ENCODE measurements around the gene GZMA. TPM values are rescaled to one million over a fixed set of nuclear protein-coding genes. Genes with fewer than 3 reads are reported as not detected.

The GZMA gene
- polyA plus RNA-seq, 1 experiment: not detected

DNA sequence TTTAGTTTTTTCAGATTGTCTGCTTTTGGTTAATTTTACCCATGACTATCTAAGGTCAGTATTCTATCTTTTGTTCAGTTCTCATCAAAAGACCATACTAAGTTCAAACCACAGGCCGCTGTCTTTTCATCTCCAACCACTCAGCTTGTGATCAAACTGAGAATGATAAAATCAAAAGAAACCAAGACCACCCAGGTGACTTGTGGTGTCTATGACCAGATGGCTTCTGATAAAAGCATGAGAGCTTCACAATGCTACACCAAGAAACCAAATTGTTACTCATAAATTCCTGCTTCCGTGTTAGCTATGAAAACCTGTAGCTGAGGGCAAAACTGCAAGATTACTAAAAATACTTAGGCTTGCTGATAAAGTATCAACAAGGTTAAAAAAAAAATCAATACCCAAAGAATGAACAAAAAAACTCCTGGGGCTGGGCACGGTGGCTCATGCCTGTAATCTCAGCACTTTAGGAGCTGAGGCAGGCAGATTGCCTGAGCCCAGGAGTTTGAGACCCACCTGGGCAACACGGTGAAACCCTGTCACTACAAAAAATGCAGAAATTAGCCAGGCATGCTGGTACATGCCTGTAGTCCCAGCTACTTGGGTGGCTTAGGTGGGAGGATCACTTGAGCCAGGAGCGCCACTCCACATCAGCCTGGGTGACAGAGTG, 31.7 kb downstream of the GZMA start:
- TF ChIP-seq CTCF (IDR thresholded peaks at IDR 0.05; ENCODE audit: insufficient read depth, low read depth, low read length): no peak
- H3K36me3 ChIP-seq (ENCODE audit: control insufficient read depth, insufficient read depth, low read length): no peaks in the 10 kb centered on the region
- ChIA-PET POLR2A (no interaction called here), CTCF (interaction anchor here (0.6 to 1.9 kb wide), 4 partner anchors 19 to 190 kb away, joined by 3 to 6 read pairs (median 4); partner anchors contain the start of gene GPX8)
- no peak for DNase-seq (ENCODE audit: low read depth)
- H3K27me3 ChIP-seq (ENCODE audit: control insufficient read depth, insufficient read depth, low read length): 0 out of 2 replicates have a peak, but pooled peaks cover 2% of the 10 kb centered on the region
- H3K4me3 ChIP-seq (ENCODE audit: low read depth, low read length): no peak overlapping the region

DNA sequence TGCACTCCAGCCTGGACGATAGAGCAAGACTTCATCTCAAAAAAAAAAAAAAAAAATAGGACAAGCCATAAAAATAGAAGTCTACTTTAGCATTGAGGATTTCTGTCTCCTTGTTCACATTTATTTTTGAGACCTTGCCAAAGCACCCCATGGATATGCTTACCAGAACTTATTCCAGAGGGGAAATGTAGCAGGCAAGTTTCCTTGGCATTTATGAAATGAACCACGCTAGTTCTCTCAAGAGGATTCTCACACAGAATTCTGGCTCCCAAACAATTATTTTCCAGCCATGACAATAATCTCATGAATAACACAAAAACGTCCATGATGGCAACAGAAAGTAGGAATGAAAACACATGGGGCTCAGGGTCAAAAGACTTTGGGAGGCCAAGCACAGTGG, 34.1 kb downstream of the GZMA start:
- Histone ChIP-seq H3K27me3 (ENCODE audit: control insufficient read depth, insufficient read depth, low read length) (0 out of 2 replicates have a peak, but pooled peaks cover 2% of the 10 kb centered on the region), H3K4me3 (ENCODE audit: low read depth, low read length) (no peak overlapping the region), H3K36me3 (ENCODE audit: control insufficient read depth, insufficient read depth, low read length) (no peaks in the 10 kb centered on the region)
- ChIA-PET CTCF (no interaction called here), POLR2A (no interaction called here)
- no peak for DNase-seq (ENCODE audit: low read depth)
- TF ChIP-seq CTCF (IDR thresholded peaks at IDR 0.05; ENCODE audit: insufficient read depth, low read depth, low read length): no peak

- Histone ChIP-seq H3K27me3 (ENCODE audit: control insufficient read depth, insufficient read depth, low read length) (no peaks in the 10 kb centered on the region), H3K36me3 (ENCODE audit: control insufficient read depth, insufficient read depth, low read length) (no peaks in the 10 kb centered on the region), H3K4me3 (ENCODE audit: low read depth, low read length) (no peak overlapping the region)
- DNase-seq (ENCODE audit: low read depth): no peak
- ChIA-PET CTCF (interaction anchor here (3.1 to 6.7 kb wide), 2 partner anchors 197 to 235 kb away, joined by 19 to 95 read pairs; no protein-coding TSS in a partner anchor), POLR2A (no interaction called here)
- TF ChIP-seq CTCF (IDR thresholded peaks at IDR 0.05; ENCODE audit: insufficient read depth, low read depth, low read length): no peak
Measured at GRCh38 chr5:55140908-55141665, 38.6 kb downstream of the GZMA start.

DNA sequence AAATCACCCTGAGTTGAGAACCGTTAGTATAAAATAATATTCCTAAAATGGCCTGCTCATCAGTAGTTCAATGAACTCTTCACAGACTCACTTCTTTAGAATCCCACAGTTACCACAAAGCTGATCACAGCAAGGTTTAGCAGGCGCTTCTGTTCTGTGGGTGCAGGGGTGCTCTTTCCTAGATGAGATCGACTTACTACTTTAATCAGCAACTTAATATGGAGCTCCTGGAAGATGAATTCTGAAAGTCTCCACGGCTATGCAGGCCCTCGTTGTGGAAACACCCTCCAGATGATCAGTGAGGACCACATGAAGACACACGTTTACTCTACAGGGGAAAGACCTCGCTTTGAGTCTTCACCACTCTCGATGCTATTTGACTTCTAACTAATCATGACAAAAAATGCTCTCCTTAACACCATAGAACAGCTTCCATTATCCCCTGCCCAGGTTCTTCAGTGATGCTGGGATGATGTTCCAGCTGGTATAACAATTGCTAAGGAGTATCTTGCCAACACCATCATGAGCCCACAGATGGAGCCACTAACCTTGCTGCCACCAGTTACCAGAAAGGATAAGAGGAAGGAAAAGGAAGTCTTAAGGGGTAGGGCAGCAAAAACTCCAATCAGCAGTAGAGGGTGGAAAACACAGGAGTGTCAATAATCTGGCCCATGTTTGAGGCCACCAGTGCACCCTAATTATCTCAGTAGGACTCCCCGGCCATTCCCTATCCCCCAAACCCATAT, 39.7 kb downstream of the GZMA start:
- POLR2A ChIA-PET: no interaction called here
- Histone ChIP-seq H3K36me3 (ENCODE audit: control insufficient read depth, insufficient read depth, low read length) (no peaks in the 10 kb centered on the region), H3K4me3 (ENCODE audit: low read depth, low read length) (no peak overlapping the region), H3K27me3 (ENCODE audit: control insufficient read depth, insufficient read depth, low read length) (no peaks in the 10 kb centered on the region)
- CTCF ChIA-PET: interaction anchor here (3.1 to 6.7 kb wide), 2 partner anchors 199 to 236 kb away, joined by 19 to 95 read pairs; no protein-coding TSS in a partner anchor
- DNase-seq (ENCODE audit: low read depth): no peak
- TF ChIP-seq CTCF (IDR thresholded peaks at IDR 0.05; ENCODE audit: insufficient read depth, low read depth, low read length): no peak

DNA sequence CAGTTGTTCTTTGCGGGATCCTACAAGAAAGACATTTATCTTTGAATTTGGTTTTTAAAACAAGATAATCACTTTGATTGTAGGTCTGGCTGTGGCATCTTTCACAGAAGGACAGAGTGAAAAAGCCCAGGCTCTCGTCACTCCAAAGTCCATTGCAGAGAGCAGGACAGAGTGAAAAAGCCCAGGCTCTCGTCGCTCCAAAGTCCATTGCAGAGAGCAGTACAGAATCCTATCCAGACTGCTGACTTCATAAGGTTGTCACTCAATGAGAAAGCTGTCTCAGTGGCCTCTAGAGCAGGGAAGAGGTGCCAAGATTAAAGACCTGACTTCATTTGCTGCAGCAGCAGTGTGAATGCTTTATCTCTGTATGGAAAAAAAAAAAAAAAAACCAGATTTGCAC, 41.2 kb downstream of the GZMA start:
- H3K36me3 ChIP-seq (ENCODE audit: control insufficient read depth, insufficient read depth, low read length): no peaks in the 10 kb centered on the region
- ChIA-PET CTCF (interaction anchor here (1.2 to 6.7 kb wide), 3 partner anchors 16 to 235 kb away, joined by 5 to 96 read pairs (median 95); partner anchors contain the start of gene GPX8), POLR2A (no interaction called here)
- no peak for DNase-seq (ENCODE audit: low read depth)
- no peak overlapping the region for H3K4me3 ChIP-seq (ENCODE audit: low read depth, low read length)
- no peak for TF ChIP-seq CTCF (IDR thresholded peaks at IDR 0.05; ENCODE audit: insufficient read depth, low read depth, low read length)
- H3K27me3 ChIP-seq (ENCODE audit: control insufficient read depth, insufficient read depth, low read length): no peaks in the 10 kb centered on the region
